ENCODE data around the gene KLHL21. TPM values are rescaled to one million over a fixed set of nuclear protein-coding genes. Genes with fewer than 3 reads are reported as not detected.
A peak's percentile ranks its signal among the peaks of the same experiment; 100 is the strongest.

Gene KLHL21
- total and polyA plus RNA-seq, 9 of the 15 experiments (the other 6 are each of a cell fraction or from before 2014, with no cell fraction given) = 2.1 to 42.1 (median 17.5) TPM

- intact Hi-C loops (cut with micrococcal nuclease) (loop anchor here (1.0 kb wide), 1 partner anchor 80 kb away; the partner anchor contains the start of gene NOL9), in situ Hi-C loops (cut with MboI) (loop anchor here (10.0 kb wide), 1 partner anchor 140 kb away; the partner anchor contains the start of gene PLEKHG5)
- peak; percentile 53 to 68 (median 59) for DNase-seq (ENCODE audit: extremely low read depth in 1 of 4, low spot score in 3 of 4)
- TSS peak; percentile 72 for BruUV-seq (replicated peaks)
- Histone ChIP-seq H3K9ac (ENCODE audit: insufficient read depth in 1 of 2, low read depth in 2 of 2, low read length in 2 of 2) (peak overlapping the region in 1 of 2 experiments; percentile 2; a peak in 1 of 4 replicates), H3K9me3 (replicated peaks; ENCODE audit: control insufficient read depth, insufficient read depth, low read depth, low read length) (no peaks in the 10 kb centered on the region), H2AFZ (ENCODE audit: low read depth, low read length) (no peak overlapping the region), H3K4me2 (ENCODE audit: insufficient read depth, low read length) (no peak overlapping the region), H3K9me1 (ENCODE audit: control insufficient read depth, insufficient read depth, low read length) (no peaks in the 10 kb centered on the region), H3K79me2 (ENCODE audit: control insufficient read depth, insufficient read depth, low read length) (no peaks in the 10 kb centered on the region), H3K4me1 (replicated peaks in 1 of 2; ENCODE audit: control insufficient read depth in 2 of 2, insufficient read depth in 2 of 2, low read length in 2 of 2) (peaks cover 0 to 21% of the 10 kb centered on the region in 2 experiments; a peak in 1 of 5 replicates), H4K20me1 (replicated peaks; ENCODE audit: control insufficient read depth, insufficient read depth, low read length) (peaks cover 2% of the 10 kb centered on the region; the same call in 1 of the 2 replicates), H3K27ac (ENCODE audit: extremely low read depth, low read depth, low read length) (no peak overlapping the region), H3K27me3 (ENCODE audit: control insufficient read depth in 2 of 2, insufficient read depth in 2 of 2, low read length in 2 of 2) (no peaks in the 10 kb centered on the region), H3K36me3 (ENCODE audit: control insufficient read depth, insufficient read depth, low read length) (peaks cover 90% of the 10 kb centered on the region), H3K4me3 (no peak overlapping the region)
- 83% methylated on average over 29 of the region's 29 CpGs for WGBS (ENCODE audit: insufficient coverage, low coverage, missing lambda C conversion rate)
- CTCF ChIA-PET (ENCODE audit: low intra/inter-chr PET ratio) = interaction anchor here (0.5 to 1.0 kb wide), 2 partner anchors 81 to 148 kb away, joined by 3 to 4 read pairs; no protein-coding TSS in a partner anchor
- peak; percentile 91 for ATAC-seq
- POLR2A ChIA-PET = interaction anchor here (0.6 to 4.0 kb wide), 9 partner anchors 9 to 198 kb away, joined by 3 to 24 read pairs (median 3); partner anchors contain the start of genes KLHL21 and THAP3
- no peak for FAIRE-seq
- TF ChIP-seq RBM14 (IDR thresholded peaks at IDR 0.05; ENCODE audit: borderline replicate concordance, insufficient read depth, low read depth, low read length) = 0 out of 2 replicates have a peak, but pooled peaks have one; percentile 61
- TF ChIP-seq TRIM28 (IDR thresholded peaks at IDR 0.05) = no peak
- TF ChIP-seq ZNF699 (CRISPR knock-in tag; IDR thresholded peaks at IDR 0.05; ENCODE audit: insufficient replicate concordance) = no peak
- TF ChIP-seq SMARCA4 (IDR thresholded peaks at IDR 0.05) = no peak
- TF ChIP-seq CREB1 (IDR thresholded peaks at IDR 0.05) = no peak
- no peak for TF ChIP-seq CREB1 (CRISPR knock-in tag; IDR thresholded peaks at IDR 0.05)
- peak; percentile 18; the same call in 1 of the 2 replicates for TF ChIP-seq CREM (IDR thresholded peaks at IDR 0.05; ENCODE audit: low read depth)
- TF ChIP-seq, protein P1, sequence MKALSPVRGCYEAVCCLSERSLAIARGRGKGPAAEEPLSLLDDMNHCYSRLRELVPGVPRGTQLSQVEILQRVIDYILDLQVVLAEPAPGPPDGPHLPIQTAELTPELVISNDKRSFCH (CRISPR knock-in tag; IDR thresholded peaks at IDR 0.05) = no peak
- TF ChIP-seq, protein P1 (tag; IDR thresholded peaks at IDR 0.05) = no peak
- TF ChIP-seq, protein P2, sequence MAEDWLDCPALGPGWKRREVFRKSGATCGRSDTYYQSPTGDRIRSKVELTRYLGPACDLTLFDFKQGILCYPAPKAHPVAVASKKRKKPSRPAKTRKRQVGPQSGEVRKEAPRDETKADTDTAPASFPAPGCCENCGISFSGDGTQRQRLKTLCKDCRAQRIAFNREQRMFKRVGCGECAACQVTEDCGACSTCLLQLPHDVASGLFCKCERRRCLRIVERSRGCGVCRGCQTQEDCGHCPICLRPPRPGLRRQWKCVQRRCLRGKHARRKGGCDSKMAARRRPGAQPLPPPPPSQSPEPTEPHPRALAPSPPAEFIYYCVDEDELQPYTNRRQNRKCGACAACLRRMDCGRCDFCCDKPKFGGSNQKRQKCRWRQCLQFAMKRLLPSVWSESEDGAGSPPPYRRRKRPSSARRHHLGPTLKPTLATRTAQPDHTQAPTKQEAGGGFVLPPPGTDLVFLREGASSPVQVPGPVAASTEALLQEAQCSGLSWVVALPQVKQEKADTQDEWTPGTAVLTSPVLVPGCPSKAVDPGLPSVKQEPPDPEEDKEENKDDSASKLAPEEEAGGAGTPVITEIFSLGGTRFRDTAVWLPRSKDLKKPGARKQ (CRISPR knock-in tag; IDR thresholded peaks at IDR 0.05) = no peak
- TF ChIP-seq HCFC1 (IDR thresholded peaks at IDR 0.05; ENCODE audit: low read depth, low read length) = no peak
- TF ChIP-seq RBFOX2 (IDR thresholded peaks at IDR 0.05; ENCODE audit: low read depth, low read length) = peak; percentile 41; the same call in 1 of the 2 replicates
- peak; percentile 41 for TF ChIP-seq RBM22 (IDR thresholded peaks at IDR 0.05; ENCODE audit: low read depth, low read length, poor library complexity, severe bottlenecking)
- peak; percentile 25 to 71; a peak in 3 of 4 replicates for TF ChIP-seq RAD21 (CRISPR knock-in tag; conservative IDR thresholded peaks at IDR 0.05 in 1 of 2, IDR thresholded peaks at IDR 0.05 in 1 of 2)
- no peak for TF ChIP-seq HIVEP1 (CRISPR knock-in tag; IDR thresholded peaks at IDR 0.05)
- TF ChIP-seq POLR2G (IDR thresholded peaks at IDR 0.05; ENCODE audit: low read depth, low read length) = peak; percentile 79
- no peak for TF ChIP-seq IRF1 (CRISPR knock-in tag; IDR thresholded peaks at IDR 0.05; ENCODE audit: borderline replicate concordance)
- TF ChIP-seq TCF7L2 (IDR thresholded peaks at IDR 0.05; ENCODE audit: low read depth, low read length) = no peak
Observed at GRCh38 chr1:6634371-6635052, 31.8 kb upstream of the KLHL21 start.
